GM12801 (cell line): ENCODE data around the gene RIMS3.

Experiments used
- TF ChIP-seq, protein P1 (sequence below): IDR thresholded peaks from one replicate; pipeline ENCODE4 v1.5.1; 2011; ENCODE audit warnings: control low read depth; ENCODE audit not compliant: insufficient read length; ENCODE audit errors: extremely low read depth

Gene RIMS3

DNA sequence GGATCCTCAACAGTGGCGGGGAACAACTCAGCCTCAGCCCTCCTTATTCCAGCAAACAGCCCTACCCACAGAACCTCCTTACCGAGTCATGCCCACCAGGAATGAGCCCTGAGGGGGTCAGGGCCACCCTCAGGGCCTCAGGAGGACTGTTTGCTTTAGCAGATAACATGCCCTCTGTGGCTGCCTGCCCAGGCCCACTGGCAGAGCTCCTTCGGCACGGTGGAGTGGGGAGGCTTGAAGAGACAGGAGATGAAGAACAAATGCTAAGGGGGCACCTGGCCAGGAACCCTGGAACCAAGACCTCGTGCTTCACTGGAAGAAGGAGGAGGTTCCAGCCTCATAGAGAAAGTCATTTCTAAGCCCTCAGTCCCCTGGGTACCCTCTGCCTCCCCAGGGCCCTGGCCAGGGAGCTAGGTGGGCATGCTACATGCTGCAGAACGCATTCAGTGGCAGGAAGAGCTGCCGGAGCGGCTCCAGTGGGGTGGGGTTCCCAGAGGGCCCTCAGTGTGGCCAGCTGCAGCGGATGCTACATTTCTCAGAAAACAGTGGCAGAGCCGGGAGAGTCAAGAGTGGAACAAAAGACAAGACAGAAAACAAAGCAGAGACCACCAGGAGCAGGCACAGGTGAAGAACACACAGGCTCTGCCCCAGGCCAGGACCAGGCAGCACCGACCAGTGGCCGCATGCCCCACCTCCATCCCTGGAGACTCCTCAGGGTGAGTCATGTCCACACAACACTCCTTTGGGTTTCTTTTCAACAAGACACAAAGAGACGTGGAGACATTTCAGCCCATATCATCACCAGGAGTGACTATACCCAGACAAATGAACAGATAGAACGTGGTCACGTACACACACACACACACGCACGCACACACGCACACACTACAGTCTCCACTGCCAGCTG, 39.8 kb downstream of the RIMS3 start:
- TF ChIP-seq, protein P1, sequence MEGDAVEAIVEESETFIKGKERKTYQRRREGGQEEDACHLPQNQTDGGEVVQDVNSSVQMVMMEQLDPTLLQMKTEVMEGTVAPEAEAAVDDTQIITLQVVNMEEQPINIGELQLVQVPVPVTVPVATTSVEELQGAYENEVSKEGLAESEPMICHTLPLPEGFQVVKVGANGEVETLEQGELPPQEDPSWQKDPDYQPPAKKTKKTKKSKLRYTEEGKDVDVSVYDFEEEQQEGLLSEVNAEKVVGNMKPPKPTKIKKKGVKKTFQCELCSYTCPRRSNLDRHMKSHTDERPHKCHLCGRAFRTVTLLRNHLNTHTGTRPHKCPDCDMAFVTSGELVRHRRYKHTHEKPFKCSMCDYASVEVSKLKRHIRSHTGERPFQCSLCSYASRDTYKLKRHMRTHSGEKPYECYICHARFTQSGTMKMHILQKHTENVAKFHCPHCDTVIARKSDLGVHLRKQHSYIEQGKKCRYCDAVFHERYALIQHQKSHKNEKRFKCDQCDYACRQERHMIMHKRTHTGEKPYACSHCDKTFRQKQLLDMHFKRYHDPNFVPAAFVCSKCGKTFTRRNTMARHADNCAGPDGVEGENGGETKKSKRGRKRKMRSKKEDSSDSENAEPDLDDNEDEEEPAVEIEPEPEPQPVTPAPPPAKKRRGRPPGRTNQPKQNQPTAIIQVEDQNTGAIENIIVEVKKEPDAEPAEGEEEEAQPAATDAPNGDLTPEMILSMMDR = no peak

DNA sequence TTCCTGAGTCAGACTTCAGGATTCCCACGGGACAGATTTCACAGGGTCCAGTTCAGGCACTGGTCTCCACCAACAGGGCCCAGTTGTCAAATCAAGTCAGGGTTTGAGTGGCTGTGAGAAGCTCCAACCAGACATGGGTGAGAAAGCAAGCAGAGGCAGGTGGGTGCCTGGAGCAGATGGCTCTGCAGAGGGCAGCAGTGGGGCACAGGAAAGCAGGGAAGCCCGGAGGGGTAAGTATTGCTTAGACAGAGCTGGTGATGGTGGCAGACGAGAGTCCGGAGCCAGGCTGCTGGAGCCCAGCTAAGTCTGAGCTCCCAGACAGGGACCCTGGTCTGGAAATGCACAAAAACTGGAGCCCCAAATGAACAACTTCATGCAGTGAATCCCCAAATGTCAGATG, 40.4 kb downstream of the RIMS3 start:
- TF ChIP-seq, protein P1 = no peak

DNA sequence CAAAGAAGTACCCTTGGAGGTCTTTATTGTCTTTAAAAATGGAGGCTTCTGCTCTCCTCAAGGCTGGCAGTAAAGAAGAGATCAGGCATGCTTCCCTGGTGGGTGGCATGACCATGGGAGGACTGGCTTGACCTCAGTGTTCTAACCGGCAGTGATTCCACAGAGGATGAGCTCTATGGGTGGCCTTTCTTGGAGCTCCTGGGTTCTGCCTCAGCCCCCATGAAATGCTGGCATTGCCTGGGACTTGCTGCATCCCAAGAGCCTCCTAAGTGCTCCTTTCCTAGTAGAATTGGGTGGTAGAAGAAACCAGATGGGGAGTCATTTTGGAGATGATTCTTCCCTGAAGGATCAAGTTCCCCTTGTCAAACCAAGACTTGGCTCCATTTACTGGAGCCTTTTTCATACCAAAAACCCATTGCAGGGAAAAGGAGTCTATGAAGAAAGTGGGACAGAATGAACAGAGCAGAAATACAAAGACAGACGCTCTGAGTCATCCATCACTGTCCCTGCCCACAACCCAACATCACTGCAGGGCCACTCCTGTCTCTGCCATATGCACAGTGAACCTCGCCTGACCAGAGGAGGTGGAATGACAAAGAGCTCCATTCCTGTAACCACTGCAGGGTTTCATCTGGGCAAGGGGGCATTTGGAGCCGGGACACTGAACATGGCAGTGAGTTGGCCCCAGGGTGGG, 42.4 kb downstream of the RIMS3 start:
- TF ChIP-seq, protein P1 = no peak

DNA sequence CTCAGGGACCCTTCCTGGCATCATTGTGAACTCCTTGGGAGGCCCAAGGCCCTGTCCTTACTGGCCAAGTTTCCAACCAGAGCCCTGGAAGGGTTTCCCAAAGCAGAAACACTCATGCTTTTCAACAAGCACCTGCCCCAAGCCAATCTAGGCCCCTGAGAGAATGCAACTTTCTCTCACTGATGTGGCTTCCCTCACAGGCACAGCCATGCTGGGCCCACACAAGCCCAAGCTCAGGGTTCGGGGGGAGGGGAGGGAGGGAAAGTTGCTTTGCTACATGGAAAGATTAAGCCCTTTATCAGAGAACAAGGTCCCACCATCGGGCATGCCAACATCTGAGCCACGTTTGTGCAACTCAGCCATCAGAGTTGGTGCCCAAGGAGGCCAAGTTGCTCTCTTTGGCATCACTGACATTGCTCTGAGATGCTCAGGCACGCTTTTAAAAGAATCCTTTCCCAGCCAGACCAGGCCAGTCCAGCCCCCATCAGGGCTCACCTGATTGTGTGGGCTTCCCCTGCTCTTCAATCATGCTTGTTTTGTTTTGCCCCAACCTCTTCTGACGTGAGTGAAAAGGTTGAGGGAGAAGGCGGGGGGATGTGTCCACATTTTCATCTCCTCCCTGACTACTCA, 43.5 kb downstream of the RIMS3 start:
- TF ChIP-seq, protein P1 = no peak

DNA sequence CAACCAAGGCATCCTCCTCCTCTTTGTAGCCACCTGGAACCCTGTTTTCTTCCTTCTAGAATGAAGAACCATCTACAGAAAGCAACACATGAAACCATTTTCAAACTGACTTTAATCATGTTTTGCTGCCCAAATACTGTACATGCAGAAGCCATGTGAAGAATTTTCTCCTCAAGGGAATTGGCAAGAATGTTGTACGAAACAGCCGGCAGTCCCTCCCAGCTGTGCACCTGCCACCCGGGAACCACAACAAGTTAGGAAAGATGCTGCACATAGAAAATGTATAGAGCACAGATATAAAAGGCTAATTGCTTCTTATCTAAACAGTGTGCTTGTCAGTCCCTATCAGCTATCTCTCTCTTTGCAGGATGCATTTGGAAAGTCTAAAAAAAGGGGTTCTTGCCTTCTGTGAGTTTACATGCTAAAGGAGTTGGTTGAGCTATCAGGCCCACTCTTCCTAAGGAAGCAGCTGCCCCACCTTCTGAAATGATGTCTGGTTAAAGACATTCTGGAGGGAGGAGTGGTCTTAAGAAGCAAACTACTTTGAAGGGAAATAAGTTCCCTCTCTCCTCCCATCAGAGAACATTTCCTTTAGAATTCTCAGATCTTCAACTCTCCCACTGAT, 44.8 kb downstream of the RIMS3 start:
- TF ChIP-seq, protein P1 = no peak

DNA sequence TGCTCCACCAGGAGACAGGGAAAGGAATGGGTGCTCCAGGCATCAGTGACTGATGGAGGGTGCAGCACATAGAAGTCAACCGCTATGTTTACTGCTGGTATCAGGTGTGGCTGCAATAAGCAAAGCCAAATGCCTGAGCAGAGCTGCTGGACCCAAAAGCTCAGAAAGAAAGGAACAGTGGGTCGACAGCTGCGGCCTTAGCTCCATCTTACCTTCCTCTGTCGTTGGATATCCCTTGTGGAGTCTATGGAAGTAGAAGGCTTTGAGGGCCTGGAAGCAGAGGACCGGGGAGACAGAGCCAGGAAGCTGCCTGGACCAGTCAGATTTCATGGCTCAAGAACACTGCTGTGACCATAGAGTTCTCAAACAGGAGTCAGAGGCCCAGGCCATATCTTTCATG, 45.3 kb downstream of the RIMS3 start:
- TF ChIP-seq, protein P1 = no peak

DNA sequence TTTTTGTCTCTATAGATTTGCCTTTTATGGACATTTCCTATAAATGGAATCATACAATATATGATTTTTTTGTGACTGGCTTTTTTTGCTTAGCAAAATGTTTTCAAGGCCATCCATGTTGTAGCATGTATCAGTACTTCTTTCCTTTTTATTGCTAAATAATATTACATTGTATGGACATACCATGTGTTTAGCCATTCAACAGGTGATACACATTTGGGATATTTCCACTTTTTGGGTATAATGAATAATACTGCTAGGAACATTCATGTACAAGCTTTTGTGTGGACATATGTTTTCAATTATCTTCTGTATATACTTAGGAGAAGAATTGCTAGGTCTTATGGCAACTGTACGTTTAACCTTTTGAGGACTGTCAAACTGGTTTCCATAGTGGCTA, 47.4 kb downstream of the RIMS3 start:
- TF ChIP-seq, protein P1 = no peak
